ACC112 (cell line): ENCODE measurements around the gene TMTC2.
A peak's percentile ranks its signal among the peaks of the same experiment; 100 is the strongest.
"Not testable (repeated sequence)": the region's sequence is repeated elsewhere in the genome, so short reads cannot be mapped to it uniquely, and the experiment has no call there.

Experiments used
- H2AFZ ChIP-seq: fragments of 200-600 bp; sonication (generic); one replicate; pipeline ENCODE4 v1.6.0; 2017; ENCODE audit warnings: antibody characterized with exemption, low read length; ENCODE audit not compliant: unreplicated experiment
- H3K27ac ChIP-seq: fragments of 200-600 bp; sonication (generic); 2 replicates; pipeline ENCODE4 v1.5.1; 2014; ENCODE audit warnings: low read depth, mild to moderate bottlenecking, antibody characterized with exemption, low read length, moderate library complexity
- H3K27me3 ChIP-seq: fragments of 200-600 bp; sonication (generic); 2 replicates; pipeline ENCODE4 v1.6.1; 2014; ENCODE audit warnings: mild to moderate bottlenecking, antibody characterized with exemption, low read length, moderate library complexity, mixed read lengths; ENCODE audit not compliant: insufficient read depth
- H3K36me3 ChIP-seq: fragments of 200-600 bp; sonication (generic); 2 replicates; pipeline ENCODE4 v1.6.1; 2016; ENCODE audit warnings: mild to moderate bottlenecking, antibody characterized with exemption, low read length, moderate library complexity, mixed read lengths; ENCODE audit not compliant: insufficient read depth
- H3K4me1 ChIP-seq: fragments of 200-600 bp; sonication (generic); one replicate; pipeline ENCODE4 v1.6.1; 2016; ENCODE audit warnings: low read length, mixed read lengths; ENCODE audit not compliant: insufficient read depth, unreplicated experiment, control insufficient read depth
- H3K4me3 ChIP-seq: fragments of 200-600 bp; sonication (generic); 2 replicates; pipeline ENCODE4 v1.5.1; 2014; ENCODE audit warnings: mild to moderate bottlenecking, low read depth, low read length
- H3K79me2 ChIP-seq: fragments of 200-600 bp; sonication (generic); one replicate; pipeline ENCODE4 v1.6.0; 2016; ENCODE audit warnings: low read length; ENCODE audit not compliant: control insufficient read depth, unreplicated experiment, insufficient read depth

Gene TMTC2

DNA sequence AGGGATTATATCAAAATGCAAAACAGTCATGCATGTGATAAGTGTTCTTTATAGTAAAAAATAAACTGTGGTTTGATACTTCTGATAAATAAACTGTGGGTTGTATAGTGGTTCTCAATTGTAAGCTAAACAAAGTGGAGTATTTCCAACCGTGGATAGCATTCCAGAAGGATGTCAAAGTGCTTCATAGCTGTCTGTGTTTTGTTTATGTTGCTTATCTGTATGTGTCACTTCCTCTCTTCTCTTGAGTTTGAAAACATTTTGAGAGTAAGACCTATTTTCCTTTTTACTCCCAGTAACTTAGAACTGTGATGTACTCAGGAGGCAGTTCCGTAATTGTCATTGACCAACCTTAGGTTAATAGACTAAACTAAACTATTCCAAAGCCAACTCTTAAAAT lies 415.8 kb downstream of the TMTC2 start:
- Histone ChIP-seq H3K36me3 (no peaks in the 10 kb centered on the region), H3K4me1 (peaks cover 4% of the 10 kb centered on the region), H3K27me3 (no peaks in the 10 kb centered on the region), H2AFZ (no peak overlapping the region), H3K79me2 (no peaks in the 10 kb centered on the region), H3K27ac (no peak overlapping the region), H3K4me3 (no peak overlapping the region)

DNA sequence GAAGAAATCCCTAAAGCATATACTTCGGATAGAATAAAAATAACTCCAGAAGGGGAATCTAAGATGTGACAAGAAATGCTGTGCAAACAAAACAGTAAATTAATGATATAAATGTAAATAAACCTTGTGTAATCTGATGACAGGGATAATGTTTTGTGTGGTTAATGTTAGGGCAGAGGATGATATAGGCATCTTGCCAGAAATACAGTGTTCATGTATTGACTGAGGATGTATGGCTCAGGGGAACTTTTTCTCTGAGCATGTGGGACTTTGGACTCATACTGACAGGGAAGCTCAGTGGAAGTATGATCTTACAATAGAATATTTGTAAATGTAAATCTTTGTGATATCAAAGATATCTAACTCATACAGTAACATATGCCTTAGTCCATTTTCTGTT lies 420.2 kb downstream of the TMTC2 start:
- H3K36me3 ChIP-seq: no peaks in the 10 kb centered on the region
- no peaks in the 10 kb centered on the region for H3K27me3 ChIP-seq
- H2AFZ ChIP-seq: no peak overlapping the region
- H3K79me2 ChIP-seq: no peaks in the 10 kb centered on the region
- H3K4me3 ChIP-seq: no peak overlapping the region
- H3K27ac ChIP-seq: no peak overlapping the region
- H3K4me1 ChIP-seq: peaks cover 4% of the 10 kb centered on the region

DNA sequence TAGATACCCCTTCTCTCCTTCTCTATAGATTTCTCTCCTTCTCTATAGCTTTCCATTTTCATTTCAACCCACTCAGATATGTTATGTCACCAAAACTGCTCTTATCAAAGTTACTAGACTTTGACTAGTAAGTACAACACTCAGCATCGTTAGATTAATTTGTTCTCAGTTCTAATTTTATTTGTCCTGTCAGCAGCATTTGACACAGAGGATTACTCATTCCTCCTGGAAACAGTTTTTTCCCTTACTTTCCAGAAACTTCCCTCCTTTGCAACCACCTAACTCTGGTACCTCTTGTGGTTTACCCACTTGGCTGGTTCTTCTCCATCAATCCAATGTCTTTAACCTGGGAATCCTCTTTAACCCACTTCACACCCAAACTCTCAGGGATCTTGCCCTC lies 423.7 kb downstream of the TMTC2 start:
- no peaks in the 10 kb centered on the region for H3K27me3 ChIP-seq

DNA sequence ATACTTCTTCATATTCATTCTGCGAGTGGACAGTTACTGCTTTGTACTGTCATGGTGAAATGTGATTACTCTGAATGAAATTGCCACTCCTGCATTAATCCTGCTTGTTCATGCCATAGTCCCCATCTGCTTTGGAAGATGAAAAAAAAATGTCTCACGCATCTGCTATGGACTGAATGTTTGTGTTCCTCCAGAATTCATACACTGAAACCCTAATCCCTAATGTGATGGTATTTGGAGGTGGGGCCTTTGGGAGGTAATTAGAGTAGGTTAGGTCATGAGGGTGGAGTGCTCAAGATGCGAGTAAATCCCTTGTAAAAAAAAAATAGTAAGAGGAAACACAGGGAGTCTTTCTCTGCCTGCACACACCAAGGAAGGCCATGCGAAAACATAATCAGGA lies 427.2 kb downstream of the TMTC2 start:
- no peak overlapping the region for H3K27ac ChIP-seq
- no peak overlapping the region for H2AFZ ChIP-seq
- H3K36me3 ChIP-seq: no peaks in the 10 kb centered on the region
- no peaks in the 10 kb centered on the region for H3K4me1 ChIP-seq
- H3K27me3 ChIP-seq: no peaks in the 10 kb centered on the region
- H3K79me2 ChIP-seq: no peaks in the 10 kb centered on the region
- H3K4me3 ChIP-seq: no peak overlapping the region

More for the DNA sequence above, 423.7 kb downstream of the TMTC2 start:
- Histone ChIP-seq H3K4me3 (no peak overlapping the region), H3K4me1 (no peaks in the 10 kb centered on the region), H2AFZ (no peak overlapping the region), H3K36me3 (no peaks in the 10 kb centered on the region), H3K27ac (no peak overlapping the region), H3K79me2 (no peaks in the 10 kb centered on the region)

DNA sequence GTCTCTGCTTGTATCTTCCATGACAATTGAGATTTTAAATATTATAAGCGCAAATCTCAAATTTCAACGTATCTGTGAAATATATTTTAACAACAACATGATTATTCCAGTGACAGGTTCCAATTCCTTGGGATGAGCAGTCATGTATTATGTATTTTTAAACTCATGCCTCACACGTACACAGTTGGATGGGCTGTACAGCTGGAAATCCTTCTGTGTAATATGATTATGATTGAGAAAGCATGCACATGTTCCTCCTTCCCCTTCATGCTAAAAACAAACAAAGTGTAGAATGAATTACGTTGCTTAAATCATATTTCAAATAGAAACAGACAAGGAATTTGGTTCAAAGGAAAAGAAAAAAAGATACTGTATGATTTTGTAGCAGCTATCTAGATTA lies 428.3 kb downstream of the TMTC2 start:
- Histone ChIP-seq H3K4me1 (no peaks in the 10 kb centered on the region), H3K4me3 (no peak overlapping the region), H3K79me2 (no peaks in the 10 kb centered on the region), H3K36me3 (no peaks in the 10 kb centered on the region), H3K27me3 (no peaks in the 10 kb centered on the region), H3K27ac (no peak overlapping the region), H2AFZ (no peak overlapping the region)

DNA sequence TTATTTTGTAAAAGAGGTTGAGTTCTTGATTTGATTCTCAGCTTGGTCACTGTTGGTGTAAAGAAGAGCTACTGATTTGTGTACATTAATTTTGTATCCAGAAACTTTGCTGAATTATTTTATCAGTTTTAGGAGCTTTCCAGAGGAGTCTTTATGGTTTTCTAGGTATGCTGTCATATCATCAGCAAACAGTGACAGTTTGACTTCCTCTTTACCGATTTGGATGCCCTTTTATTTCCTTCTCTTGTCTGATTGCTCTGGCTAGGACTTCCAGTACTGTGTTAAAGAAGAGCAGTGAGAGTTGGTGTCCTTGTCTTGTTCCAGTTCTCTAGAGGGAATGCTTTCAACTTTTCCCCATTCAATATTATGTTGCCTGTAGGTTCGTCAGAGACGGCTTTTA lies 431.2 kb downstream of the TMTC2 start:
- H2AFZ ChIP-seq, H3K79me2 ChIP-seq, H3K36me3 ChIP-seq, H3K27ac ChIP-seq, H3K27me3 ChIP-seq, H3K4me3 ChIP-seq, H3K4me1 ChIP-seq: not testable (repeated sequence)

DNA sequence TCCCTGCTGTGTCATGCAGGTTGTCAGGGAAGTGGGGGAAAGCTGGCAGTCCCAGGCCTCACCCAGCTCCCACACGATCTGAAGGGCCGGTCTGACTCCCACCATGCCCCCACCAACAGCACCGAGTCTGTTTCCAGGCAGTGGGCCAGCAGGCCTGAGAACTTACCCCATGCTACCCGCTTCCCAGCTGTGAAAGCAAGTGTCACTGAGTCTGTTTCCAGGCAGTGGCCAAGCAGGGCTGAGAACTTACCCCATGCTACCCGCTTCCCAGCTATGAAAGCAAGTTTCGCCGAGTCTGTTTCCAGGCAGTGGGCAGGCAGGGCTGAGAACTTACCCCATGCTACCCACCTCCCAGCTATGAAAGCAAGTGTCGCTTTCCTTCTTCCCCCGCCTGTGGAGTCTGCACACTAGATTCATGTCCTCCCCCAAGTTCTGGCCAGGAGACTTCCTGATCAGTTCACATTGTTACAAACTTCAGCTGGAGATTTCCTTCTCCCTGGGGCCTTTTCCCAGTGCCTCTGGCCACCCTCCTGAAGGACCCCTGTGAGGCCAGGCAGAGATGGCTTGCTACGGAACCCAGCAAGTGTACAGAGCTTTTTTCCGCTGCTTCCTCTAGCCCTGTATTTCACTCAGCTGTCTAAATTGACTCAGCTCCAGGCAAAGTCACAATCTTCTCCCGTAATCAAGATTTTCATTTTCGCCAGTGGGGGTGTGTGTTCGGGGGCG lies 435.4 kb downstream of the TMTC2 start:
- no peaks in the 10 kb centered on the region for H3K27me3 ChIP-seq
- H3K79me2 ChIP-seq: no peaks in the 10 kb centered on the region
- no peak overlapping the region for H2AFZ ChIP-seq
- no peaks in the 10 kb centered on the region for H3K4me1 ChIP-seq
- no peak overlapping the region for H3K27ac ChIP-seq
- no peaks in the 10 kb centered on the region for H3K36me3 ChIP-seq
- peak overlapping the region; percentile 51 for H3K4me3 ChIP-seq

DNA sequence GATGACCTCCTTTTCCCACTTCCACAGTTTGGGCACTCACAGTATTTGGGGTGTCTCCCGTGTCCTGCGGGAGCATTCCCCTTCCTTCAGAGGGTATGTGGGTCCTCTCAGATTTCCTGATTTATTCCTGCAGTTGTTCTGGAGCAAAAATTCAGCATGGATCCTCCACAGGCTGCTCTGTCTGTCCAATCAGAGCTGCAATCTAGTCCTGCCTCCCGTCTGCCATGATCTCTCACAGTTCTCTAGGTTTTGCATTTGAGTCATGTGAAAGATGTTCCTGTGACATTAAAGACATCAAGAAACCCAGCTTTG lies 435.9 kb downstream of the TMTC2 start:
- no peaks in the 10 kb centered on the region for H3K27me3 ChIP-seq
- H3K4me3 ChIP-seq: peak overlapping the region; percentile 51
- no peak overlapping the region for H3K27ac ChIP-seq
- H3K4me1 ChIP-seq: no peaks in the 10 kb centered on the region
- H3K79me2 ChIP-seq: no peaks in the 10 kb centered on the region
- H2AFZ ChIP-seq: no peak overlapping the region
- no peaks in the 10 kb centered on the region for H3K36me3 ChIP-seq

DNA sequence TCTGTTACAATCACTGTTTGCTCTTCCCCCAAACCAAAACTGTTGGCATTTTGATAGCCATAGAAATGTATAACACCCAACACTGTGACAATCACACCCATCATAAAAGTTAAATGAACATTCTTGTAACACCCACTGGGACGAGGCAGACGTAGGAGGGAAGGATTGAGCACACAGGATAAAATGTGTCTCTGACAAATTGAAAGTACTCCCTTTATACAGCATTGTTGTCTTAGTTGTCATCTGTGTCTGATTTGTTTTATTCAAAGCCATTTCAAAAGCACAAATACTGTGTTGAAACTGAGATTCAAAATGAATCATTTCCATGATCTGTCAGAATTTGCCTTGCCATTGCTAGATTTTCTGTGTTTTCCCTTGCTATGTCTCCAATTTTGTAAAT lies 436.3 kb downstream of the TMTC2 start:
- H3K27me3 ChIP-seq: no peaks in the 10 kb centered on the region
- H2AFZ ChIP-seq: no peak overlapping the region
- H3K79me2 ChIP-seq: no peaks in the 10 kb centered on the region
- H3K36me3 ChIP-seq: no peaks in the 10 kb centered on the region
- no peaks in the 10 kb centered on the region for H3K4me1 ChIP-seq
- H3K4me3 ChIP-seq: peak overlapping the region; percentile 51
- H3K27ac ChIP-seq: no peak overlapping the region

DNA sequence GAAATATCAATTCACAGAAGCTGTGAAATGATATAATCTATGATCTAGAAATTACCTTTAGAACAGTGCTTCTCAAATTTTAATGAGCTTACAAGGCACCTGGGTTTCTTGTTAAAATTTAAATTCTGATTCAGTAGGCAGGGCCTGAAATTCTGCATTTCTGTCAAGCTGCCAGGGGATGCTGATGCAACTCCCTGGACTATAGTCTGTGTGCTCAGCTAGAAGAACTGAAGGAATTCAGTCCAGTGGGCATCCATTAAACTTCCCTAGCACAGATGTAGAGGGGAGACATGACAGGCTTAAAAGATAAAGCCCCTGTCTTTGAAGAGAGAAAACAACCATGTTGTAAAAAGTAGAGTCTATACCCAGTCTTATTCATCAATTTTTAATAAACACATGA lies 441.8 kb downstream of the TMTC2 start:
- Histone ChIP-seq H3K27ac (no peak overlapping the region), H3K27me3 (no peaks in the 10 kb centered on the region), H3K4me1 (no peaks in the 10 kb centered on the region), H2AFZ (no peak overlapping the region), H3K4me3 (no peak overlapping the region), H3K36me3 (no peaks in the 10 kb centered on the region), H3K79me2 (no peaks in the 10 kb centered on the region)

DNA sequence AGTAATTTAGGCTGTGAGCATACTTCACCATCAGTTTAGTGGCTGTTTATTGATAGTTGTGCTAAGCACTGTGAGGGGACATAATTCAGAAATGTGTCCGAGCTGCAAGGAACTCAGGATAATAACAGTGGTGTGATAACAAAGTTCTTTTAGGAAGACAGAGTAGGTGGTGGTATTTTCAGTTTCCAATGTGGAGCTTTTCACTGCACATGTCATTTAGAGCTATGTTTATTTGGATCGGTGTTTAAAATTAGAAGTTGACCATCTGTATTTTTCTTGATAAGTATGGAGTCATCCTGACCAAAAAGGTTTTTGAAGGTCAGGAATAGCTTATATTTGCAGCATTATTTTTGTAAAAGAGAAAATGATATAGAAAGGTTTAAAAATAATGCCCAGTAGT lies 443.5 kb downstream of the TMTC2 start:
- H3K27ac ChIP-seq: no peak overlapping the region
- H3K27me3 ChIP-seq: no peaks in the 10 kb centered on the region
- H3K79me2 ChIP-seq: no peaks in the 10 kb centered on the region
- no peak overlapping the region for H2AFZ ChIP-seq
- H3K4me1 ChIP-seq: no peaks in the 10 kb centered on the region
- no peaks in the 10 kb centered on the region for H3K36me3 ChIP-seq
- no peak overlapping the region for H3K4me3 ChIP-seq
